SK-N-SH (cell line): ENCODE measurements around the gene SWAP70. TPM values are rescaled to one million over a fixed set of nuclear protein-coding genes. Genes with fewer than 3 reads are reported as not detected.

ENCODE experiments used
- CTCF ChIA-PET: fragments of 300-600, 350-600 bp; formaldehyde crosslinking; extraction: SDS; loops from one replicate; lab custom pipeline; 2021; lab: Yijun Ruan, JAX
- POLR2A ChIA-PET: fragments of 350-600 bp; sonication (Branson Sonifier 250); formaldehyde crosslinking; extraction: SDS; loops from one replicate; lab custom pipeline; 2020; ENCODE audit warnings: antibody characterized with exemption, inconsistent platforms; lab: Yijun Ruan, JAX
- DNase-seq: peaks from one replicate; pipeline ENCODE4 v3.0.0; 2012
- H2AFZ ChIP-seq: fragments of 200-600 bp; sonication (generic); 2 replicates; pipeline ENCODE4 v1.8.1; 2016; ENCODE audit warnings: antibody characterized with exemption, mild to moderate bottlenecking, low read depth
- H3F3A ChIP-seq: fragments of 200-600 bp; sonication (generic); replicated peaks from 2 replicates; pipeline ENCODE3; 2016; ENCODE audit warnings: antibody characterized with exemption, mild to moderate bottlenecking; ENCODE audit not compliant: insufficient read depth
- H3K27ac ChIP-seq, 2 experiments: fragments of 200-500 bp in 1 of 2; fragments of 200-600 bp in 1 of 2; sonication (Bioruptor generic) in 1 of 2; sonication (generic), shearing (Covaris generic) in 1 of 2; 2 replicates each; pipeline versions ENCODE4 v1.5.1 to v1.6.1; 2014 to 2016; ENCODE audit warnings: low read depth in 2 of 2, inconsistent platforms in 1 of 2, low read length in 1 of 2, mild to moderate bottlenecking in 1 of 2, mixed read lengths in 1 of 2
- H3K27me3 ChIP-seq: fragments of 200-600 bp; sonication (generic), shearing (Covaris generic); 2 replicates; pipeline ENCODE4 v1.6.1; 2016; ENCODE audit warnings: mixed run types; ENCODE audit not compliant: insufficient read depth
- H3K36me3 ChIP-seq, 2 experiments: fragments of 200-500 bp in 1 of 2; fragments of 200-600 bp in 1 of 2; sonication (Bioruptor generic) in 1 of 2; sonication (generic) in 1 of 2; replicated peaks in 1 of 2; 2 replicates each; pipeline versions ENCODE3 to v1.5.1; 2014 to 2016; ENCODE audit warnings: low read length in 1 of 2, mild to moderate bottlenecking in 1 of 2; ENCODE audit not compliant: insufficient read depth in 2 of 2, control insufficient read depth in 1 of 2
- H3K4me1 ChIP-seq, 2 experiments: fragments of 200-500 bp in 1 of 2; fragments of 200-600 bp in 1 of 2; sonication (Bioruptor generic) in 1 of 2; sonication (generic), shearing (Covaris generic) in 1 of 2; 2 replicates each; pipeline versions ENCODE4 v1.5.1 to v1.6.1; 2014 to 2016; ENCODE audit warnings: low read depth in 1 of 2, low read length in 1 of 2, mixed run types in 1 of 2; ENCODE audit not compliant: insufficient read depth in 2 of 2, control insufficient read depth in 1 of 2
- H3K4me2 ChIP-seq: fragments of 200-600 bp; sonication (generic), shearing (Covaris generic); 2 replicates; pipeline ENCODE4 v1.6.1; 2017; ENCODE audit warnings: mixed run types
- H3K4me3 ChIP-seq, 2 experiments: fragments of 200-500 bp in 1 of 2; fragments of 200-600 bp in 1 of 2; sonication (Bioruptor generic) in 1 of 2; sonication (generic), shearing (Covaris generic) in 1 of 2; 2 replicates each; pipeline versions ENCODE4 v1.5.1 to v1.8.1; 2014 to 2016; ENCODE audit warnings: low read depth in 2 of 2, inconsistent platforms in 1 of 2, low read length in 1 of 2, mild to moderate bottlenecking in 1 of 2, mixed read lengths in 1 of 2, moderate library complexity in 1 of 2
- H3K79me2 ChIP-seq: fragments of 200-600 bp; sonication (generic); 2 replicates; pipeline ENCODE4 v1.8.1; 2017; ENCODE audit warnings: mild to moderate bottlenecking; ENCODE audit not compliant: insufficient read depth
- H3K9ac ChIP-seq: fragments of 200-600 bp; sonication (generic); 2 replicates; pipeline ENCODE4 v1.6.1; 2017; ENCODE audit warnings: mixed run types
- H3K9me2 ChIP-seq: fragments of 200-600 bp; sonication (generic); 2 replicates; pipeline ENCODE4 v1.6.1; 2017; ENCODE audit warnings: mixed run types
- H3K9me3 ChIP-seq: fragments of 200-600 bp; sonication (generic); 2 replicates; pipeline ENCODE4 v1.6.1; 2017; ENCODE audit warnings: mixed run types, mild to moderate bottlenecking, moderate library complexity
- H4K20me1 ChIP-seq: fragments of 200-600 bp; sonication (generic); 2 replicates; pipeline ENCODE4 v1.6.1; 2017; ENCODE audit warnings: mild to moderate bottlenecking, mixed run types; ENCODE audit not compliant: insufficient read depth
- CHD2 ChIP-seq: fragments of 150-350 bp; IDR thresholded peaks from 2 replicates; pipeline ENCODE4 v1.6.1; 2018; ENCODE audit warnings: low read length; ENCODE audit not compliant: partially characterized antibody
- EZH2phosphoT487 ChIP-seq: fragments of 200-600 bp; sonication (generic); IDR thresholded peaks from 2 replicates; pipeline ENCODE4 v1.6.1; 2017; ENCODE audit warnings: low read depth, mixed run types, mild to moderate bottlenecking, antibody characterized with exemption, moderate library complexity, borderline replicate concordance
- FOSL2 ChIP-seq: IDR thresholded peaks from 2 replicates; pipeline ENCODE4 v1.4.0; 2012; ENCODE audit warnings: low read depth, mild to moderate bottlenecking, moderate library complexity, borderline replicate concordance
- MEF2A ChIP-seq: IDR thresholded peaks from 2 replicates; pipeline ENCODE4 v1.4.0; 2012; ENCODE audit warnings: low read depth, borderline replicate concordance
- NRF1 ChIP-seq: IDR thresholded peaks from 2 replicates; pipeline ENCODE4 v1.6.1; 2012; ENCODE audit warnings: low read depth, mild to moderate bottlenecking, low read length
- TCF12 ChIP-seq: IDR thresholded peaks from 2 replicates; pipeline ENCODE4 v1.4.0; 2012
- WGBS: methylation state at CpG from one replicate; pipeline ENCODE4 v1.1.6; 2017; ENCODE audit warnings: low lambda C conversion rate; 5-methylcytosine and 5-hydroxymethylcytosine counted together
- polyA plus RNA-seq, 3 experiments: library from polyadenylated mRNA; depleted of rRNA; stranded (reverse); fragments of >200 nt; gene quantifications; 2 replicates each; pipeline ENCODE4 v1.2.3, GENCODE V29; 2012
- TF ChIP-seq, protein P1 (sequence below): fragments of 200-600 bp; sonication (generic); IDR thresholded peaks from 2 replicates; pipeline ENCODE4 v1.6.1; 2017; ENCODE audit warnings: antibody characterized with exemption, mild to moderate bottlenecking, moderate library complexity
- TF ChIP-seq, protein P2 (sequence below): IDR thresholded peaks from 2 replicates; pipeline ENCODE4 v1.4.0; 2012; ENCODE audit warnings: low read depth
- TF ChIP-seq, protein P3 (sequence below): fragments of 150-350 bp; IDR thresholded peaks from 2 replicates; pipeline ENCODE4 v1.6.1; 2016; ENCODE audit warnings: mild to moderate bottlenecking, low read depth, low read length

Gene SWAP70
- polyA plus RNA-seq, 1 of the 3 experiments (the other 2 are of a cell fraction): 10.6 TPM

DNA sequence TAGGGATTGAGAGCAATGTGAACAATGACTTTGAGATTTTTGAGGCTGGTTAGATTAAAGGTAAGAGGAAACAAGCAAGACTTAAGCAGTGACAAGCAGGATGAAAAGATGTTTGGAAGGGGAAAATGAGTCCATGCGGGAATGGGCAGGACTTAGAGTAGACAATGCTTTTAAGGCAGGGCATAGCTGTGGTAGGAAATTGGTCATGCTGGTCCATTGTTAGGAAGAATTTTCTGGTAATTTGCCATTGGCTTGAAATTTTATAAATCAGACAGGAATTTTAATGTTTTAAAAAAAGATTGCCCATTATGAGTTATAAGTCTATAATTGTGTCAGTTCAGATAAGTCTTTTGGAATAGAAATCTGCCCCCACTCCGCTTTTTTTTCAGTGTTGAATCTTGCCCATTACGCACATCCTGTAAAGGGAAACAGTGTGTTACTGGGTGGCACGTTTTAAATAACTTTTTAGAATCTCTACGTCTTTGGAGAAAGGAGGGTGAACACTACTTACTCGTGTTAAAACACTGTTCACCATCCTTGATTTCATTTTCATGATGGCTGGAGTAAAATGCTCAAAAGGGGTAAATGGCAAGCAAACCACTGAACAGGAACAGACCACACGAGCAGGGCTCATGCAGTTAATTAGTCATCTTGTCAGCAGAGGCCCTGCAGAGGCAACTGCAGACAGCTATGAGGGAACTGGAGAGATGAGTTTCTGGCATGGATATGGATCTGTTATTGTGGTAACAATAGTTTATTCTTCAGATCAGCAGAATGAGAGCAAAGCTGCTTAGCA lies 25.0 kb downstream of the SWAP70 start (continued):
- TF ChIP-seq CHD2 (peak; percentile 60), FOSL2 (peak; percentile 31; the same call in 1 of the 2 replicates)
- TF ChIP-seq, protein P1, sequence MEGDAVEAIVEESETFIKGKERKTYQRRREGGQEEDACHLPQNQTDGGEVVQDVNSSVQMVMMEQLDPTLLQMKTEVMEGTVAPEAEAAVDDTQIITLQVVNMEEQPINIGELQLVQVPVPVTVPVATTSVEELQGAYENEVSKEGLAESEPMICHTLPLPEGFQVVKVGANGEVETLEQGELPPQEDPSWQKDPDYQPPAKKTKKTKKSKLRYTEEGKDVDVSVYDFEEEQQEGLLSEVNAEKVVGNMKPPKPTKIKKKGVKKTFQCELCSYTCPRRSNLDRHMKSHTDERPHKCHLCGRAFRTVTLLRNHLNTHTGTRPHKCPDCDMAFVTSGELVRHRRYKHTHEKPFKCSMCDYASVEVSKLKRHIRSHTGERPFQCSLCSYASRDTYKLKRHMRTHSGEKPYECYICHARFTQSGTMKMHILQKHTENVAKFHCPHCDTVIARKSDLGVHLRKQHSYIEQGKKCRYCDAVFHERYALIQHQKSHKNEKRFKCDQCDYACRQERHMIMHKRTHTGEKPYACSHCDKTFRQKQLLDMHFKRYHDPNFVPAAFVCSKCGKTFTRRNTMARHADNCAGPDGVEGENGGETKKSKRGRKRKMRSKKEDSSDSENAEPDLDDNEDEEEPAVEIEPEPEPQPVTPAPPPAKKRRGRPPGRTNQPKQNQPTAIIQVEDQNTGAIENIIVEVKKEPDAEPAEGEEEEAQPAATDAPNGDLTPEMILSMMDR: no peak
- TF ChIP-seq, protein P2, sequence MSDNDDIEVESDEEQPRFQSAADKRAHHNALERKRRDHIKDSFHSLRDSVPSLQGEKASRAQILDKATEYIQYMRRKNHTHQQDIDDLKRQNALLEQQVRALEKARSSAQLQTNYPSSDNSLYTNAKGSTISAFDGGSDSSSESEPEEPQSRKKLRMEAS: peak; percentile 89

DNA sequence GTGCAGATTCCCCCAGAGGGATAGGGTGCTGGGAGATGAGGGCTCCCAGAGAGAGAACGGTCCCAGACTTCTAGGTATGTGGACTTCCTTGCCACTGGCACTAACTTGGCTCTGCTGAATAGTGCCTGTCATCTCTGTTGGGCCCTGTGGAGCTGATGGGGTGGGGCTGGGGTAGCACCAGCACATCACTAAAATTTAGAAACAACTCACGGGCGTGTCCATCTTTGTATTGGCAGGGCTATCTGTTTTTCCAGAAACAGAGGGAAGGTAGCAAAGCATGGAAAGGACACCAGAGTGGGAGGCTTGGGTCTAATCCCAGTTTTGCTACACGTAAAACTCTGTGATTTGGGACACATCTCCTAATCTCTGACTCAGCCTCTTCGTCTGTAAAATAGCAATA lies 25.8 kb downstream of the SWAP70 start:
- no peak overlapping the region; the same call in 1 of the 2 replicates for H2AFZ ChIP-seq
- no peaks in the 10 kb centered on the region for H3K9me3 ChIP-seq
- H3K9ac ChIP-seq: peak overlapping the region; percentile 48; the same call in 1 of the 2 replicates
- no peaks in the 10 kb centered on the region for H3K27me3 ChIP-seq
- peaks cover 51% of the 10 kb centered on the region for H3K79me2 ChIP-seq
- peaks cover 0 to 8% of the 10 kb centered on the region in 2 experiments for H3K36me3 ChIP-seq
- ChIA-PET CTCF (interaction anchor here (1.2 to 1.3 kb wide), 2 partner anchors 18 to 59 kb away, joined by 4 read pairs; no protein-coding TSS in a partner anchor), POLR2A (interaction anchor here (0.8 kb wide), 1 partner anchor 114 kb away, joined by 3 read pairs; no protein-coding TSS in a partner anchor)
- peaks cover 49% of the 10 kb centered on the region for H3F3A ChIP-seq
- H3K4me3 ChIP-seq: peak overlapping the region in 1 of 2 experiments; percentile 7; a peak in 1 of 4 replicates
- no peaks in the 10 kb centered on the region for H4K20me1 ChIP-seq
- TF ChIP-seq EZH2phosphoT487: no peak
- TF ChIP-seq, protein P3, sequence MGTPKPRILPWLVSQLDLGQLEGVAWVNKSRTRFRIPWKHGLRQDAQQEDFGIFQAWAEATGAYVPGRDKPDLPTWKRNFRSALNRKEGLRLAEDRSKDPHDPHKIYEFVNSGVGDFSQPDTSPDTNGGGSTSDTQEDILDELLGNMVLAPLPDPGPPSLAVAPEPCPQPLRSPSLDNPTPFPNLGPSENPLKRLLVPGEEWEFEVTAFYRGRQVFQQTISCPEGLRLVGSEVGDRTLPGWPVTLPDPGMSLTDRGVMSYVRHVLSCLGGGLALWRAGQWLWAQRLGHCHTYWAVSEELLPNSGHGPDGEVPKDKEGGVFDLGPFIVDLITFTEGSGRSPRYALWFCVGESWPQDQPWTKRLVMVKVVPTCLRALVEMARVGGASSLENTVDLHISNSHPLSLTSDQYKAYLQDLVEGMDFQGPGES: no peak
- peak overlapping the region; percentile 72 for H3K4me2 ChIP-seq
- no peak for DNase-seq
- 56% methylated on average over 5 of the region's 5 CpGs for WGBS
- H3K27ac ChIP-seq: peak overlapping the region; percentile 81 to 94
- H3K9me2 ChIP-seq: no peaks in the 10 kb centered on the region
- H3K4me1 ChIP-seq: peaks cover 20 to 42% of the 10 kb centered on the region in 2 experiments

DNA sequence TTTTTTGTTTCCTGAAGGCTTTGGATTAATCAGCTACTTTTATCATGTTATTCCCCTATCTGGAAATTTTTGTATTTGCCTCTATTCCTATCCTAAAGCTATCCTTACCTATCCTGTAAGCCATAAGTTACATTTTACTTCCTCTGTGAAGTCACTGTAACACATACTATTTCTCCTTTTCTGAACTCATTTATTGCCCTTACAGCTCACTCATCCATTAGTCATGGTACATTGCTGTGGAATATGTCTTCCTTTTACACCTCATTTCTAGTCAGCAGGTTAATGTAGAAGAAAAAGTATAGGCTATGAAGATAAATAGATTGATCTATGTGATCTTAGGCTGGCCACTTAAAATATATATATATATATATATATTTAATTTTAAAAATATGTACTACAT lies 28.0 kb downstream of the SWAP70 start:
- Histone ChIP-seq H3K79me2 (peaks cover 41% of the 10 kb centered on the region), H3K9ac (no peak overlapping the region), H3K9me3 (no peaks in the 10 kb centered on the region), H3K9me2 (no peaks in the 10 kb centered on the region), H3F3A (peaks cover 54% of the 10 kb centered on the region), H3K36me3 (peaks cover 0 to 28% of the 10 kb centered on the region in 2 experiments), H4K20me1 (no peaks in the 10 kb centered on the region), H3K27me3 (no peaks in the 10 kb centered on the region), H3K27ac (peak overlapping the region in 1 of 2 experiments; percentile 35; a peak in 2 of 4 replicates), H3K4me3 (no peak overlapping the region), H3K4me1 (peaks cover 20 to 42% of the 10 kb centered on the region in 2 experiments), H3K4me2 (no peak overlapping the region), H2AFZ (no peak overlapping the region)
- DNase-seq: no peak
- POLR2A ChIA-PET: no interaction called here
- CTCF ChIA-PET: interaction anchor here (1.1 to 1.4 kb wide), 4 partner anchors 9 to 79 kb away, joined by 3 to 4 read pairs (median 3); no protein-coding TSS in a partner anchor
- TF ChIP-seq FOSL2 (peak; percentile 58), NRF1 (no peak), MEF2A (no peak), TCF12 (no peak)
